AG04450 (cell line): ENCODE results near the gene AMPH. TPM values are rescaled to one million over a fixed set of nuclear protein-coding genes. Genes with fewer than 3 reads are reported as not detected.

Source experiments
- CTCF ChIA-PET: fragments of 300-600, 350-600 bp; formaldehyde crosslinking; extraction: SDS; loops from one replicate; lab custom pipeline; 2022; ENCODE audit warnings: antibody characterized with exemption, inconsistent platforms; lab: Charles Lee
- POLR2A ChIA-PET: fragments of 350-600 bp; formaldehyde crosslinking; extraction: SDS; loops from one replicate; lab custom pipeline; 2021; ENCODE audit warnings: antibody characterized with exemption, inconsistent platforms; lab: Yijun Ruan, JAX
- DNase-seq: peaks from one replicate; pipeline ENCODE4 v3.0.0-alpha.2; 2011; ENCODE audit warnings: low read depth, low spot score
- H3K27ac ChIP-seq: one replicate; pipeline ENCODE4 v1.5.1; 2012; ENCODE audit warnings: low read depth, low read length, control low read depth
- H3K27me3 ChIP-seq: one replicate; pipeline ENCODE4 v1.6.0; 2012; ENCODE audit warnings: low read length; ENCODE audit not compliant: control insufficient read depth, insufficient read depth
- H3K4me3 ChIP-seq: 2 replicates; pipeline ENCODE4 v1.5.1; 2011; ENCODE audit warnings: mild to moderate bottlenecking, low read depth, low read length, control low read depth
- H3K9me3 ChIP-seq: 2 replicates; pipeline ENCODE4 v1.5.1; 2012; ENCODE audit warnings: low read length; ENCODE audit not compliant: control insufficient read depth, insufficient read depth
- polyA plus RNA-seq: library from polyadenylated mRNA; depleted of rRNA; stranded (reverse); fragments of >200 nt; gene quantifications from 2 replicates; pipeline ENCODE4 v1.2.3, GENCODE V29; 2011
- TF ChIP-seq, protein P1 (sequence below): IDR thresholded peaks from 2 replicates; pipeline ENCODE4 v1.5.1; 2011; ENCODE audit warnings: low read depth, low read length, control low read depth, inconsistent platforms

The AMPH gene
- polyA plus RNA-seq, 1 experiment: 19.5 TPM

DNA sequence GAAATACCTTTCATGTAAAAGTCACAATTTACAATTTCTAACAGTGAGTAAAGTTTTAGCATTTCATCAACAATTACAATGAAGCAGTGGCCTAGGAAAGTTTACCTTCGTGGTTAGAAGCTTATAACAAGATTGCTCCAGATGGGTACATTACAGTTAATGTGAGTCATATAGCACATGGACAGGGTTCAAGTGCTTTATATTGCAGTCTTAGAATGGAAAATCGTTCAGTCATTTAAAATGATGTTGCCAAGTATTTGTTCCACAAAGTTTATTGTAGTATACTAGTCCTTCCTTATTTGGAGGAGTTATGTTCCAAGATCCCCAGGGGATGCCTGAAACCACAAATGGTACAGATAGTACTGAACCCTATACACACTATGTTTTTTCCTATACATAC, 183.1 kb downstream of the AMPH start:
- no peak overlapping the region for H3K4me3 ChIP-seq
- H3K27me3 ChIP-seq: no peaks in the 10 kb centered on the region
- H3K9me3 ChIP-seq: no peaks in the 10 kb centered on the region
- ChIA-PET CTCF (interaction anchor here (0.6 kb wide), 1 partner anchor 183 kb away, joined by 3 read pairs; the partner anchor contains the start of gene AMPH), POLR2A (interaction anchor here (0.7 to 0.8 kb wide), 2 partner anchors 94 to 183 kb away, joined by 3 to 5 read pairs; partner anchors contain the start of gene AMPH)
- peak; percentile 51 for DNase-seq
- no peak overlapping the region for H3K27ac ChIP-seq
- TF ChIP-seq, protein P1, sequence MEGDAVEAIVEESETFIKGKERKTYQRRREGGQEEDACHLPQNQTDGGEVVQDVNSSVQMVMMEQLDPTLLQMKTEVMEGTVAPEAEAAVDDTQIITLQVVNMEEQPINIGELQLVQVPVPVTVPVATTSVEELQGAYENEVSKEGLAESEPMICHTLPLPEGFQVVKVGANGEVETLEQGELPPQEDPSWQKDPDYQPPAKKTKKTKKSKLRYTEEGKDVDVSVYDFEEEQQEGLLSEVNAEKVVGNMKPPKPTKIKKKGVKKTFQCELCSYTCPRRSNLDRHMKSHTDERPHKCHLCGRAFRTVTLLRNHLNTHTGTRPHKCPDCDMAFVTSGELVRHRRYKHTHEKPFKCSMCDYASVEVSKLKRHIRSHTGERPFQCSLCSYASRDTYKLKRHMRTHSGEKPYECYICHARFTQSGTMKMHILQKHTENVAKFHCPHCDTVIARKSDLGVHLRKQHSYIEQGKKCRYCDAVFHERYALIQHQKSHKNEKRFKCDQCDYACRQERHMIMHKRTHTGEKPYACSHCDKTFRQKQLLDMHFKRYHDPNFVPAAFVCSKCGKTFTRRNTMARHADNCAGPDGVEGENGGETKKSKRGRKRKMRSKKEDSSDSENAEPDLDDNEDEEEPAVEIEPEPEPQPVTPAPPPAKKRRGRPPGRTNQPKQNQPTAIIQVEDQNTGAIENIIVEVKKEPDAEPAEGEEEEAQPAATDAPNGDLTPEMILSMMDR: no peak

GRCh38 chr7:38438970-38439369, 192.2 kb downstream of the AMPH start:
- DNase-seq: no peak
- Histone ChIP-seq H3K27ac (no peak overlapping the region), H3K27me3 (no peaks in the 10 kb centered on the region), H3K4me3 (no peak overlapping the region), H3K9me3 (no peaks in the 10 kb centered on the region)
- POLR2A ChIA-PET: no interaction called here
- CTCF ChIA-PET: interaction anchor here (0.6 to 1.3 kb wide), 3 partner anchors 11 to 221 kb away, joined by 3 read pairs; no protein-coding TSS in a partner anchor
- TF ChIP-seq, protein P1: no peak

- Histone ChIP-seq H3K27ac (no peak overlapping the region), H3K9me3 (no peaks in the 10 kb centered on the region), H3K27me3 (no peaks in the 10 kb centered on the region), H3K4me3 (no peak overlapping the region)
- ChIA-PET CTCF (no interaction called here), POLR2A (no interaction called here)
- TF ChIP-seq, protein P1: no peak
- no peak for DNase-seq
Measured at GRCh38 chr7:38432671-38433070, 198.5 kb downstream of the AMPH start.

DNA sequence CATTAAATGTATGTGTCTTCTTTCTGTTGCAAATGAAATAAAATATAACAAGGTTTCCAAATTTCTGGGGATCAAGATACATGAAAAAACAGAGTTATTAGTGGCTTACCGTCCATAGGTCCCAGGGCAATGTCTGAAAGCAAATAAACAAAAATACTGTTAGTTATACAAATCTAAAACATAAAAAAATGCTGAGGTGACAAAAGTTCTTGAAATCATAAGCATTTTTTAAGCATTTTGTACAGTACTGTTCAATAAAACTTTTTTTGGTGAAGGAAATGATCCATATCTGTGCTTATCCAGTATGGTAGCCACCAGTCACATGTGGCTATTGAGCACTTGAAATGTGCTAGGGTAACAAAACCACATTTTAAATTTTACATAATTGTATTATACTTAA, 199.1 kb downstream of the AMPH start:
- Histone ChIP-seq H3K4me3 (no peak overlapping the region), H3K27me3 (no peaks in the 10 kb centered on the region), H3K27ac (no peak overlapping the region), H3K9me3 (no peaks in the 10 kb centered on the region)
- ChIA-PET CTCF (interaction anchor here (0.9 kb wide), 1 partner anchor 33 kb away, joined by 4 read pairs; no protein-coding TSS in a partner anchor), POLR2A (no interaction called here)
- TF ChIP-seq, protein P1: no peak
- no peak for DNase-seq

- TF ChIP-seq, protein P1: no peak
- DNase-seq: no peak
- ChIA-PET CTCF (interaction anchor here (1.4 to 2.1 kb wide), 2 partner anchors 10 to 55 kb away, joined by 3 to 5 read pairs; no protein-coding TSS in a partner anchor), POLR2A (no interaction called here)
- Histone ChIP-seq H3K27me3 (no peaks in the 10 kb centered on the region), H3K9me3 (no peaks in the 10 kb centered on the region), H3K4me3 (no peak overlapping the region), H3K27ac (no peak overlapping the region)
Measured at GRCh38 chr7:38429057-38429456, 202.1 kb downstream of the AMPH start.
